Measurements from ENCODE around the gene PIGB.
"Not testable (repeated sequence)": the region's sequence is repeated elsewhere in the genome, so short reads cannot be mapped to it uniquely, and the experiment has no call there.

PIGB gene

GRCh38 chr15:55387027-55387426 is 68.0 kb downstream of the PIGB start:
- DNase-seq, result no peak

GRCh38 chr15:55389264-55389607 is 70.2 kb downstream of the PIGB start:
- no peak for DNase-seq

GRCh38 chr15:55394694-55395093 is 75.7 kb downstream of the PIGB start:
- no peak for DNase-seq

- DNase-seq, result no peak
Observed at GRCh38 chr15:55398243-55398642, 79.2 kb downstream of the PIGB start.

GRCh38 chr15:55400050-55400449 is 81.0 kb downstream of the PIGB start:
- DNase-seq, result not testable (repeated sequence)

- no peak for DNase-seq
Observed at GRCh38 chr15:55401786-55402246, 82.8 kb downstream of the PIGB start.

- DNase-seq, result no peak
Observed at GRCh38 chr15:55402707-55403106, 83.7 kb downstream of the PIGB start.

GRCh38 chr15:55403531-55403930 is 84.5 kb downstream of the PIGB start:
- DNase-seq, result no peak

All from effector CD4-positive, alpha-beta T cell (primary cell).